ENCODE measurements around the gene FAM184B. TPM values are rescaled to one million over a fixed set of nuclear protein-coding genes. Genes with fewer than 3 reads are reported as not detected.

The FAM184B gene
- total RNA-seq: not detected

- H3K36me3 ChIP-seq: no peaks in the 10 kb centered on the region
- peaks cover 0 to 17% (median 13%) of the 10 kb centered on the region in 4 donors for H3K4me1 ChIP-seq
- H3K9me3 ChIP-seq: no peaks in the 10 kb centered on the region
- peaks cover 0 to 31% of the 10 kb centered on the region in 2 donors for H3K27me3 ChIP-seq
- H3K4me3 ChIP-seq: peak within 1 kb of the TSS in 3 of 4 donors; percentile 21 to 47 (median 39)
- TF ChIP-seq POLR2A (IDR thresholded peaks at IDR 0.05) (no peak), EP300 (IDR thresholded peaks at IDR 0.05) (no peak)
- TF ChIP-seq, protein P1, sequence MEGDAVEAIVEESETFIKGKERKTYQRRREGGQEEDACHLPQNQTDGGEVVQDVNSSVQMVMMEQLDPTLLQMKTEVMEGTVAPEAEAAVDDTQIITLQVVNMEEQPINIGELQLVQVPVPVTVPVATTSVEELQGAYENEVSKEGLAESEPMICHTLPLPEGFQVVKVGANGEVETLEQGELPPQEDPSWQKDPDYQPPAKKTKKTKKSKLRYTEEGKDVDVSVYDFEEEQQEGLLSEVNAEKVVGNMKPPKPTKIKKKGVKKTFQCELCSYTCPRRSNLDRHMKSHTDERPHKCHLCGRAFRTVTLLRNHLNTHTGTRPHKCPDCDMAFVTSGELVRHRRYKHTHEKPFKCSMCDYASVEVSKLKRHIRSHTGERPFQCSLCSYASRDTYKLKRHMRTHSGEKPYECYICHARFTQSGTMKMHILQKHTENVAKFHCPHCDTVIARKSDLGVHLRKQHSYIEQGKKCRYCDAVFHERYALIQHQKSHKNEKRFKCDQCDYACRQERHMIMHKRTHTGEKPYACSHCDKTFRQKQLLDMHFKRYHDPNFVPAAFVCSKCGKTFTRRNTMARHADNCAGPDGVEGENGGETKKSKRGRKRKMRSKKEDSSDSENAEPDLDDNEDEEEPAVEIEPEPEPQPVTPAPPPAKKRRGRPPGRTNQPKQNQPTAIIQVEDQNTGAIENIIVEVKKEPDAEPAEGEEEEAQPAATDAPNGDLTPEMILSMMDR (IDR thresholded peaks at IDR 0.05): no peak
- no peak for DNase-seq (ENCODE audit: low spot score in 2 of 2)
- whole genome bisulfite sequencing, 2 donors: 4 to 6% methylated on average over 48 to 59 of the region's 82 CpGs
- no peak within 1 kb of the TSS for H3K27ac ChIP-seq
Observed at GRCh38 chr4:17781300-17782287, at the start of gene FAM184B. TSS of gene FAM184B (minus strand) at chr4:17781621. CDS start at chr4:17781299, 322 bp downstream.

GRCh38 chr4:17823871-17824669 lies 42.6 kb upstream of the FAM184B start:
- TF ChIP-seq EP300 (IDR thresholded peaks at IDR 0.05): no peak
- TF ChIP-seq, protein P1 (IDR thresholded peaks at IDR 0.05): no peak
- no peak for TF ChIP-seq POLR2A (IDR thresholded peaks at IDR 0.05)
- H3K27me3 ChIP-seq: no peaks in the 10 kb centered on the region
- H3K4me1 ChIP-seq: no peaks in the 10 kb centered on the region
- WGBS, 2 donors: 63 to 73% methylated on average over 1 of the region's 1 CpG
- H3K9me3 ChIP-seq: no peaks in the 10 kb centered on the region
- no peak overlapping the region for H3K27ac ChIP-seq
- no peaks in the 10 kb centered on the region for H3K36me3 ChIP-seq
- no peak overlapping the region for H3K4me3 ChIP-seq
- no peak for DNase-seq (ENCODE audit: low spot score in 2 of 2)

DNA sequence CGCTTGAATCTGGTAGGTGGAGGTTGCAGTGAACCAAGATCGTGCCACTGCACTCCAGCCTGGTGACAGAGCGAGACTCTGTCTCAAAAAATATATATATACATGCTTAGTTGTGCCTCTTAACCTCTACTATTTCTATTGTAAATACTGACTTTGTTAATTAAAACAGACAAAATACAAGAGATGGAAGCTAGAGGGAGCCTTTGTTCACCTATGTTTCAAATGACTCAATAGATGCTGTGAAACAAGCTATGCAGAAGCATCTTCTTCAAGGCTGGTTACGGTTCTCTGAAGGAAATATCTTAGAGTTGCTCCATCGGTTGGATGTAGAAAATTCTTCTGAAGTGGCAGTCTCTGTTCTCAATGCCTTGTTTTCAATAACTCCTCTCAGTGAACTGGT lies 35.6 kb upstream of the FAM184B start:
- Histone ChIP-seq H3K4me3 (no peak overlapping the region), H3K27ac (no peak overlapping the region), H3K36me3 (no peaks in the 10 kb centered on the region), H3K9me3 (no peaks in the 10 kb centered on the region), H3K4me1 (no peaks in the 10 kb centered on the region), H3K27me3 (no peaks in the 10 kb centered on the region)
- TF ChIP-seq, protein P1 (IDR thresholded peaks at IDR 0.05): peak; percentile 39 to 63 (median 50)
- no peak for TF ChIP-seq POLR2A (IDR thresholded peaks at IDR 0.05)
- WGBS, 2 donors: 47 to 50% methylated on average over 5 of the region's 5 CpGs
- DNase-seq (ENCODE audit: low spot score in 2 of 2): no peak

- Histone ChIP-seq H3K27me3 (no peaks in the 10 kb centered on the region), H3K4me3 (no peak overlapping the region), H3K36me3 (no peaks in the 10 kb centered on the region), H3K4me1 (peaks cover 0 to 7% (median 2%) of the 10 kb centered on the region in 4 donors), H3K9me3 (no peaks in the 10 kb centered on the region), H3K27ac (no peak overlapping the region)
- no peak for DNase-seq (ENCODE audit: low spot score in 2 of 2)
- TF ChIP-seq EP300 (IDR thresholded peaks at IDR 0.05): no peak
- TF ChIP-seq POLR2A (IDR thresholded peaks at IDR 0.05): no peak
- TF ChIP-seq, protein P1 (IDR thresholded peaks at IDR 0.05): no peak
- 96% methylated on average over 12 of the region's 12 CpGs for WGBS, 2 donors
Observed at GRCh38 chr4:17816142-17816541, 34.7 kb upstream of the FAM184B start.
